ACHN (cell line): ENCODE measurements around the gene PHACTR1.

ENCODE experiments used
- DNase-seq: peaks from one replicate; pipeline ENCODE4 v3.0.0-alpha.2; 2015
- in situ Hi-C: cut with HindIII; loops from 2 replicates; pipeline ENCODE4 v1.10.0; 2017; ENCODE audit warnings: low sequenced_read_pairs, low pct_ligation_motif_present, low pct_unique_long_range_greater_than_20kb

PHACTR1 gene

DNA sequence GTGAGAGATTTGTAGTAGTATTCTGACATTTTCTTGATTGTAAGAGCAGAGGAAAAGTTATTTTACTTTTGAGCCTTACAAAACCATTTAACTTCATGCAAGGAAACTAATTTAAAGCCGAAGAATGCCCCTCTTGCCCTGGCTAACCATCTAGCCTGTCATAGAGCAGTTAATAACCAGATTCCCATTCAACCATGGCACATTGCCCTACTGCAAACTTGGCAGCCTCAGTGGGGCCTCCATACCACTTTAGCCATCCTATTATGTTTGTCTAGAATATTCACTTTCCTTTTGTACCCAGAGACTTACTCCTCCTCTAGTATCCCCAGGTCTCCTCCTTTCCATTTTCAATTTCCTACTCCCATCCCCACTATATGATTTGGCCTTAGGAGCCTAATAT, 380.9 kb downstream of the PHACTR1 start:
- DNase-seq = no peak
- in situ Hi-C loops = no loop called here

GRCh38 chr6:13098006-13098405, 381.4 kb downstream of the PHACTR1 start:
- DNase-seq = no peak
- in situ Hi-C loops = no loop called here

GRCh38 chr6:13098793-13099570, 382.4 kb downstream of the PHACTR1 start:
- in situ Hi-C loops = no loop called here
- DNase-seq = no peak

GRCh38 chr6:13099771-13100170, 383.2 kb downstream of the PHACTR1 start:
- no peak for DNase-seq

DNA sequence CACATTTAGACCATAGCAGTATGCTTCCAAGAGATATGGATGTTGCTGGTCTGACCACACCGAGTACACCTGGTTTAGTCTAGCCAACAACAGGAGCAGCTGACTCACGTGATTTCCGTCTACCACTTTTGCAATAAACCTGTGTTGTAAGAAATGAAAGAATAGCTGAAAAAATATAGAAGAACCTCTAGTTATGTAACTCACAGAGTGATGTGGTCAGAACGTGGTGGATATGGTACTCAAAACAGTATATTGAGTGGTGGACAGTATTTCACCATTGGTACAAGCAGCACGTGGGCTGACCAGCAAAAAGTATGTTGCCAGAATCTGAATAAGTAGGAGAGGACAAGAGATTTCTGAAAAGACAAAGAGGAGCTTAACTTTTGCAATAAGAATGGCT, 384.8 kb downstream of the PHACTR1 start:
- in situ Hi-C loops = no loop called here
- no peak for DNase-seq

More at GRCh38 chr6:13099771-13100170, 383.2 kb downstream of the PHACTR1 start:
- in situ Hi-C loops = no loop called here

DNA sequence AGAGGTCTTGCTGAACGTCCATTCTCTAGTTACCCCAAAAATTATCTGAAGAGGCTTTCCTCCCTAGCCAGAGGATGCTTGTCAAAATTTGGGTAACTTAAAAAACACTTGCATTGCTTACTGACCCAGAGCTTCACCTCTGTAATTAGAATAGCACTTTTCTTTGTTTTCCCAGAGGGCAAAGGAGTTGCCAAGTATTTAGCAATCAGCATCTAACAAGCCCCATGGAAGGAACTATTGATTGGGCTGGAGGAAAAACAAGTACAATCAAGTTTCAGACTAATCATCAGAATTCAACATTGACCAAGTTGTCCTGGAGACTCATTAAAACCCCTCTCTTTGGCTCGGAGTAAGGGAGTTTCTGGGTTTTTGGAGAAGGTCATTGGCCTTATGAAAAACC, 385.4 kb downstream of the PHACTR1 start:
- in situ Hi-C loops = no loop called here

DNA sequence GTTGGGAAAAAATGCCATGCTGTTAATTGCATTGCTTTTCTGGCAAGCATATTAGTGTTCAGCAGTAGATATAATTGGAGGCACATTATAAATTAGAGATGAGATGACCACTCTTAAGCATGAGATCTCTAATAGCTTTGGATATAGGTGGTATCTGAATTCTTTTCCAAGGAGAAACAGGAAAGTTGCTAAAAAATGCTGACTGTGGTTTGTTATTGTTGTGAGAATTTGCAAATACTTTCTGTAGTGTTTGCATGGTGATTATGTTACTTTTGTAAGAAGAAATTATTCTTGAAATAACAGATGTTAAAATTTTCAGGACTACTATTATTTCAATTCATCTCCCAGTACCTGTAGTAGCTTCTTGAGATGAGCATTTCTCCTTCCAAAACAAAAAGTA, 386.6 kb downstream of the PHACTR1 start:
- in situ Hi-C loops = no loop called here
- DNase-seq = no peak

More for the DNA sequence above, 385.4 kb downstream of the PHACTR1 start:
- DNase-seq = no peak

DNA sequence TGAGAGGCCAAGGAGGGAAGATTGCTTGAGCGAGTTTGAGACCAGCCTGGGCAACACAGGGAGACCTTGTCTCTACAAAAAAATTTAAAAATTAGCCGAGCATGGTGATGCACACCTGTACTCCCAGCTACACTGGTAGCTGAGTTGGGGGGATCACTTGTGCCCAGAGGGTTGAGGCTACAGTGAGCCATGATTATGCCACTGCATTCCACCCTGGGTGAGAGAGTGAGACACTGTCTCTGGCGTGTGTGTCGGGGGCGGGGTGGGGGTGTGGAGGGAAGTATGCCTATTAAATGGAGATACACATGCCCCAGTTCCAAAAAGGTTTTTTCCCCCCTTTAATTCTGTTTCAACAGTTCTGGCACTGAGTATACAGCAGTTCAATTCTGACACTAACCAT, 388.6 kb downstream of the PHACTR1 start:
- in situ Hi-C loops = no loop called here

DNA sequence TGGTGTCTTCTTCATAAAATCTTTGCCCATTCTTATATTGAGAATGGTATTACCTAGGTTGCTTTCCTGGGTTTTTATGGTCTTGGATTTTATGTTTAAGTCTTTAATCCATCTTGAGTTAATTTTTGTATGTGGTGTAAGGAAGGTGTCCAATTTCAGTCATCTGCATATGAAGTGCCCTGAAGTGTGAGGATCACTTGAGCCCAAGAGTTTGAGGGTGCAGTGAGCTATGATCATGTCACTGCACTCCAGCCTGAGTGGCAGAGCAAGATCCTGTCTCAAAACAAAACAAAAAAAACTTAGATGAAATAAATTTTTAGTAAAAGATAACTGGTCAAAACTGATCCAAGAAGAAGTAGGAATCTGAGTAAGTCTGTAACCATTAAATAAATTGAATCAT, 396.4 kb downstream of the PHACTR1 start:
- in situ Hi-C loops = no loop called here
- no peak for DNase-seq

More for the DNA sequence above, 388.6 kb downstream of the PHACTR1 start:
- no peak for DNase-seq

DNA sequence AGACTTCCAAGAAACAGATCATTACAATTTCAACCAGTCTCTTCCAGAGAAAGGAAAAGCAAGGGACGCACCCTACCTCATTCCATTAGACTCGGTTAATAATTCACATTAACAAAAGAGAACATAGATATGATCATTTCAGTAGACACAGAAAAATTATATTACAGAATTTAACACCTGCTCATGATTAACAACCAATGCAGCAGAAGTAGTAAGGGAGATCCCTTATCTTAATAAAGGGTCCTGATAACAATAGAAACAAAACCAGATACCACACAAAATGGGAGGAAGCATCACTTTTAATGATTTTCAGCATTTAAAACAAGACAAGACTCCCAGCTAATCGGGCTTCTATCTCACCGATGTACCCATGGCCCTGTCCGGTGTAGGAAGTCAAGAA, 396.8 kb downstream of the PHACTR1 start:
- DNase-seq = no peak
- in situ Hi-C loops = no loop called here

GRCh38 chr6:13113981-13114593, 397.5 kb downstream of the PHACTR1 start:
- in situ Hi-C loops = no loop called here

DNA sequence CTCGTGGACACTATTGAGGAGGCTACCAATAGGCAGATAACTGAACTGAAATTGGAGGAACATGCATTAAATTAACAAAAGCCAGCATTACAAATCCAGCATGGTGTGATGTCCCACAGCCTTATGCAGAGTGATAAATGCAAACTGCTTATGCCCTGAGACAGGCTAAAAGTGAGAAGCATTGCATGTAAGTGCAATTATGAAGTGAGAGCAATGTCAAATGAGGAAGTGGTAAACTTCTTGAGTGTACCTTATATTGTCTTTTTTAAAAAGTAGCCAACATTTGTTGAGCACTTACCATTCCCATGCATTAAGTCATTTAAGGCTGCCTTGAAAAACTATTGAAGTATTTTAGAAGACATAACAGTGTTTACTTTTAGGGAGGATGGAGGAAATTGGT, 399.6 kb downstream of the PHACTR1 start:
- in situ Hi-C loops = no loop called here
- no peak for DNase-seq

More at GRCh38 chr6:13113981-13114593, 397.5 kb downstream of the PHACTR1 start:
- no peak for DNase-seq

DNA sequence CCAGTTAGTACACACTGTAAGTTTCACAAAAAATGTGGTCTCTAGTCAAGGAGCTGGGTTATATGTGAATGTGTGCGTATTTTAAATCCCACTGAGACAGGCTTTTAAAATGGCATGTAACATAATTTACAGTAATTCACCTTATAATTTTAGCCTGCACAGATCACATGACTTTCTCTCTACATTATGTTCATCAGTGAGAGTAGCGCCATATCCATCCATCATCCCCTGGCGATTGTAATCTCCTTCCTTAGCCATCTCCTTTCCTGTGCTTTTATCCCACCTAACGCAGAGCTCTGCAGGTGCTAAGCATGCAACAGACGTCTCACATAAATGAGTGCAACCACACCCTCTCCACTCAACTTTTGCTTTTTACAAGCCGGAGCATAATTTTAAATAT, 401.0 kb downstream of the PHACTR1 start:
- in situ Hi-C loops = no loop called here
- DNase-seq = no peak

GRCh38 chr6:13119549-13119948, 403.0 kb downstream of the PHACTR1 start:
- in situ Hi-C loops = no loop called here

DNA sequence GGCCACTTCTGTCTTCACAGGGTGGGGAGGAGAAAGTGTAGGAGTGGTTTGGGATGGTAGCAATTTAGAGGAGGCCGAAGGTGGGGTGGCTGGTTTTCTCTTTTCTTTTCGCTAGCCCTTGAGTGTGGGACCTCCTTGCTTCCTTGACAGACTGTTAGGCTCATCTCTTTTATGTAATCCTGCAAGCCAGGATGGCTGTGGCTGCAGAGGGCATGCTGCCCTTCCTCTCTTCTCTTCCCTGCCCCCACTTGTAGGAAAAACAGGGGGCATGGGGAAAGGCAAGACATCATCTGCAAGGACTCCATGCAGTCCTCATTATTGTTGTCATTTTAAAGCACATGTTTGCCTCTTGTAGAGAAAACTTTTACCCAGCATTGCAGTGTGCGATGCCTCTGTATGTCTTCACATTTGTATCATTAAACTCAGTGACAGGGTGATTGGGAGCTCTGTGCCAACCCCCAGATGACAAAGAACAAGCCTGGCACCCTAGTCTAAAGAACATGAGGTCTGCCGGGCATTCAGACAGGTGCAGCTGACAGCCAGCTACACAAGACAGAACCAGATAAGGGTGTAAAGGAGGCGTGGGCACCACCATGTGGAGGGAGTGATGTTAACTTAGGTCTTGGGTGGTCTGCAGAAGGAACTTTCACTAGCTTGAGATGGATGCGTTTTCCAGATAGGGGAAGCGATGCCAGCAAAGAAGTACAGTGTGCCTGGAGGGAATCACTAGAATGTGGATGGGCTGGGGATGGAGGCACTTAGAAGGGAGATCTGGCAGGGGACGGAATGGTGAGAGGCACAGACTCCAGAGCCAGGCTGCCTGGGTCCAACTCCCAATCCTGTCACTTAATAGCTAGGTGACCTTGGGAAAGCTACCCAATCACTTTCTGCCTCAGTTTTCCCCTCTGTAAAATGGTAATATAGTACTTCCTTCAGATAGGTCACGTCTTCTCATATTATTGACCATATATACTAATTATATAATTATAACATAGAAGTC, 404.2 kb downstream of the PHACTR1 start:
- DNase-seq = no peak
- in situ Hi-C loops = no loop called here

More at GRCh38 chr6:13119549-13119948, 403.0 kb downstream of the PHACTR1 start:
- DNase-seq = no peak

GRCh38 chr6:13124131-13124530, 407.6 kb downstream of the PHACTR1 start:
- in situ Hi-C loops = no loop called here
- no peak for DNase-seq

- in situ Hi-C loops = no loop called here
- no peak for DNase-seq
Observed at GRCh38 chr6:13125841-13126240, 409.3 kb downstream of the PHACTR1 start.

- DNase-seq = no peak
- in situ Hi-C loops = no loop called here
Observed at GRCh38 chr6:13131935-13132661, 415.5 kb downstream of the PHACTR1 start.
